B cell (primary cell): ENCODE results near the gene RIPK3.

Experiments used
- CTCF ChIP-seq: fragments of 200-600 bp; IDR thresholded peaks from one replicate; pipeline ENCODE4 v1.8.0; 2022; ENCODE audit warnings: antibody characterized with exemption, mild to moderate bottlenecking
- EZH2 ChIP-seq: IDR thresholded peaks from 2 replicates; pipeline ENCODE4 v1.6.1; 2012; ENCODE audit warnings: borderline replicate concordance, low read depth, mild to moderate bottlenecking, moderate library complexity, low read length; ENCODE audit not compliant: insufficient read depth, poor library complexity, severe bottlenecking

GRCh38 chr14:24376448-24377070 is 36.8 kb upstream of the RIPK3 start:
- TF ChIP-seq EZH2 (no peak), CTCF (no peak)
